Muscle of leg (tissue), 11 donors: ENCODE results near the gene EFCAB6. TPM values are rescaled to one million over a fixed set of nuclear protein-coding genes. Genes with fewer than 3 reads are reported as not detected.

Source experiments
- DNase-seq: peaks from one replicate; pipeline ENCODE4 v3.0.0; 2013
- H3K27ac ChIP-seq: one replicate; pipeline ENCODE4 v1.5.1; 2013; ENCODE audit warnings: mild to moderate bottlenecking, low read length, control low read depth
- H3K27me3 ChIP-seq: one replicate; pipeline ENCODE4 v1.6.1; 2013; ENCODE audit warnings: low read length; ENCODE audit not compliant: control insufficient read depth, insufficient read depth
- H3K36me3 ChIP-seq: one replicate; pipeline ENCODE4 v1.6.1; 2013; ENCODE audit warnings: low read length; ENCODE audit not compliant: control insufficient read depth, insufficient read depth
- H3K4me1 ChIP-seq: one replicate; pipeline ENCODE4 v1.6.1; 2013; ENCODE audit warnings: low read length; ENCODE audit not compliant: control insufficient read depth, insufficient read depth
- H3K4me3 ChIP-seq: one replicate; pipeline ENCODE4 v1.5.1; 2013; ENCODE audit warnings: low read length, control low read depth
- H3K9me3 ChIP-seq: replicated peaks from 2 replicates; pipeline ENCODE4 v1.6.1; 2013; ENCODE audit warnings: low read depth, low read length; ENCODE audit not compliant: control insufficient read depth
- WGBS: methylation state at CpG from one replicate; pipeline ENCODE4 v1.1.5; 2013; ENCODE audit warnings: missing lambda C conversion rate; ENCODE audit not compliant: insufficient coverage; 5-methylcytosine and 5-hydroxymethylcytosine counted together
- polyA plus RNA-seq, 8 donors: library from polyadenylated mRNA; unstranded; fragments of 120-200 nt; gene quantifications; one replicate each; pipeline versions ENCODE4 v1.2.1 to v1.2.3, GENCODE V29; 2013; ENCODE audit warnings: inconsistent platforms in 1 of 8, low replicate concordance in 1 of 8; ENCODE audit not compliant: insufficient read length in 8 of 8, insufficient read depth in 1 of 8
- total RNA-seq: library from RNA; stranded (reverse); fragments of 120-200 nt; gene quantifications from one replicate; pipeline ENCODE4 v1.2.4, GENCODE V29; 2013

The EFCAB6 gene
- total and polyA plus RNA-seq, 9 donors = 0.63 to 1.6 (median 1.1) TPM

DNA sequence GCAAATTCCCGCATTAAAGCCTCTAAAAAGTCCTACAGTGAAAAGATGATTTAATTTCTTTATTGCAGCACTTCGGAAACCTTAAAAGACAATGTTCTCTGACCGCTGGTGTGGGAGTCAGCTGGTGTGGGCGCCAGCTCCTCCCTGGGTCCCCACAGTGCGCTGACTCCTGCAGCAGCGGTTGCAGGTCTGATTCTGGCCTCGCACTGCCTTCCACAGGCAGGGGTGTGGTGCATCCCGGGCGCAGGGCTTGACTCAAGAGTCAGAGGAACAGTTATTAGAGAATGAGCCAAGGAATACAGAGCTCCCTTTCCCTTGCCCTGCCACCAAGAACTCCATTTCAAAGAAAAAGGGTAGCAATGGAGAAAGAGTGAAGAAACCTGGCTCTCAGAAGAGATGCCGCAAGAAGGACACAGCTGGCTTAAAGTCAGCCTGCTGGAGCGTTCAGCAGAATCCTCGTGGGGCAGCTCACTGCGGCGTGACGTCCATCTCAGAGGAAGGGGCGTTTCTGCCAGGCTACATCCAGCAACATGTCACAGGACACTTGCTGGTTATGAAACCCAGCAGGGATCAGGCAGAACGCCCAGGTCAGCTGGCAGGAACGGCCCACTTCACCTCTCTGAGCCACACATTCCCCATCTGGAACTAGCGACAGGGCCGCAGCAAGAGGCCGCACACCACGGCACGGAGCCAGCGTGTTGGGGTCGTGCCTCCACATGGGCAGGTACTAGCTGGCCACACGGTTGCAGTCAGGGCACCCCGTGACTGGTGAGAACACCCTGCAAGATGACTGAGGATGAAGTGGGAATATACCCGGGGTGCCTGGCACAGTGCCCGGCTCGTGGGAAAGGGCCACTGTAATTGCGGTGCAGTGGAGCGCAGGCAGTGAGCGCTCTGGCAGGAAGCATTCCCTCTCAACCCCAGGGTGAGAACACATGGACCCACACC lies 18.1 kb upstream of the EFCAB6 start:
- Histone ChIP-seq H3K27me3 (no peaks in the 10 kb centered on the region), H3K27ac (peak overlapping the region; percentile 91), H3K4me1 (peaks cover 83% of the 10 kb centered on the region), H3K36me3 (no peaks in the 10 kb centered on the region), H3K4me3 (no peak overlapping the region), H3K9me3 (no peaks in the 10 kb centered on the region)
- peak; percentile 53 for DNase-seq
- 42% methylated on average over 20 of the region's 33 CpGs for WGBS

DNA sequence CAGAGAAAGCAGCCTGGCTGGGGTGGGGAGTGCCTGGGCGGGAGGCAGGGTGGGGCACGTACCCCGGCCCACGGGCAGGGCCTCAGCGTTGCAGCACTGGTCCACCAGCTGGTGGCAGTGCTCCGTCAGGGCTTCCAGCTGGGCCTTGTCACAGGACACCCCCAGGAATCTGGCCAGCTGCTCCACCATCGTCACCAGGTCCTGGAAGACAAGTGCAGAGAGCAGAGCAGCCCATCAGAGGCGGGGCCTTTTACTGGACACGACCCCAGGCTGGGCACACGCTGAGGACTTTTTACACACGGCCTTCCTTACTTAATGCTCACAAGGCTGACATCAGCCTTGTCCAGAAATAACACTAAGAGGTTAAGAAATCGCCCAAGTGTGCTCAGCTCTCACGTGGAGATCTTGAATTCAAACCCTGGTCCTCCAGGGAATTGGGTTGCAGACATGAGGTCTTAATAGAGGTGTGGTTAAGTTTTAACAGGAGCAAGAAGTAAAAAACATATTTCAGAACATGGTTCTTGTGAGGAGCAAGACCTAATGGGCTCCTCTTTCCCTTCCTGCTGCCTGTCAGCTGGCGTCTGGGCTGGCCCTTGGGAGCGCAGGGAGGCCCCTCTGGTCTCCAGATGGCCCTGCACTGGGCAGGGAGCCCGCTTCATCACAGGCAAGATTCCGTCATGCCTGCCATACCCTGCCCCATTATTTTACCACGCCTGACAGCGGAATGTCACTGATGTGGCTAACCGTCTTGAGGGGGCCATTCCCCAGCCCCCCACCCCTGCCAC lies 17.1 kb upstream of the EFCAB6 start:
- Histone ChIP-seq H3K27ac (peak overlapping the region; percentile 91), H3K4me1 (peaks cover 91% of the 10 kb centered on the region), H3K4me3 (no peak overlapping the region), H3K9me3 (no peaks in the 10 kb centered on the region), H3K36me3 (no peaks in the 10 kb centered on the region), H3K27me3 (no peaks in the 10 kb centered on the region)
- DNase-seq = peak; percentile 91
- 33% methylated on average over 15 of the region's 20 CpGs for WGBS

- Histone ChIP-seq H3K27me3 (no peaks in the 10 kb centered on the region), H3K9me3 (no peaks in the 10 kb centered on the region), H3K4me1 (peaks cover 92% of the 10 kb centered on the region), H3K4me3 (no peak overlapping the region), H3K36me3 (no peaks in the 10 kb centered on the region), H3K27ac (peak overlapping the region; percentile 91)
- 66% methylated on average over 6 of the region's 6 CpGs for WGBS
- no peak for DNase-seq
These were observed 16.6 kb upstream of the EFCAB6 start for GRCh38 chr22:43828725-43828997.

DNA sequence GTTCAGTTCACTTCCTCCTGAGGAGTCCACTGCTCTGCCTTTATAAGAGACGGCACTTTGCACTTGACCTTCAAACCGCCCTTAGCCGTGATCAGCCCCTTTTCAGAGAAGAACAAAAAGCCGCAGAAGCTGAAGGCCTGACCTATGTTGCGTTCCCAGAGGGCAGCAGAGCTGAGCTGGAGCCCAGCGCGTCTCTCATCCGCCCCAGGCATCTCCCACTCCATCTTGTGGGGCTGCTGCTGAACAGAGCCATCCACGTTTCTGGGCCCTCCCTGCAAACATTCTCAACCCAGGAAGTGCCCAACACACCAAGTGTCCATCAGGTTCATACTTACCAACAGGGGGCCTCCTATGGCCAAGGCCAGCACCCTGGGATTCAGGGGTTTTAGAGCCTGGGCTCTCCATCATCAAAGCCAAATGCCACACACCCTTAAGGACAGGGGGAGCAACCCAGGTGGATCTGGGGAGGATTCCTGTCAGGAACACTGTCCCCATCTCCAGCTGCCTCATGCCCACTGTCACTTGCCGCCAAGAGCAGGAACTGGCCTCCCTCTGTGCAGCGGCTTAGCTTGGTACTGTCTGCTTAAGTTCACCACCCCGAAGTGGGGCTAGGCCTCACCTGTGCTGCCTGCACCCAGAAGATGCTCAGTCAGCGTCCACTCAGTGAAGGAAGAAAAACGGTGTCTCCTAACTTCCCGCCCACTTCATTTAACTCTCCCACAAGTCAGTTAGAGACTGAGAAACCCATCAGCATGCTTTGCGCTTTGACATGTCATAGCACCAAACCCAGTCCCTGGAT lies 16.0 kb upstream of the EFCAB6 start:
- DNase-seq = no peak
- H3K27ac ChIP-seq = peak overlapping the region; percentile 91
- no peaks in the 10 kb centered on the region for H3K27me3 ChIP-seq
- no peak overlapping the region for H3K4me3 ChIP-seq
- no peaks in the 10 kb centered on the region for H3K36me3 ChIP-seq
- H3K9me3 ChIP-seq = no peaks in the 10 kb centered on the region
- peaks cover 93% of the 10 kb centered on the region for H3K4me1 ChIP-seq
- WGBS = 78% methylated on average over 12 of the region's 16 CpGs

DNA sequence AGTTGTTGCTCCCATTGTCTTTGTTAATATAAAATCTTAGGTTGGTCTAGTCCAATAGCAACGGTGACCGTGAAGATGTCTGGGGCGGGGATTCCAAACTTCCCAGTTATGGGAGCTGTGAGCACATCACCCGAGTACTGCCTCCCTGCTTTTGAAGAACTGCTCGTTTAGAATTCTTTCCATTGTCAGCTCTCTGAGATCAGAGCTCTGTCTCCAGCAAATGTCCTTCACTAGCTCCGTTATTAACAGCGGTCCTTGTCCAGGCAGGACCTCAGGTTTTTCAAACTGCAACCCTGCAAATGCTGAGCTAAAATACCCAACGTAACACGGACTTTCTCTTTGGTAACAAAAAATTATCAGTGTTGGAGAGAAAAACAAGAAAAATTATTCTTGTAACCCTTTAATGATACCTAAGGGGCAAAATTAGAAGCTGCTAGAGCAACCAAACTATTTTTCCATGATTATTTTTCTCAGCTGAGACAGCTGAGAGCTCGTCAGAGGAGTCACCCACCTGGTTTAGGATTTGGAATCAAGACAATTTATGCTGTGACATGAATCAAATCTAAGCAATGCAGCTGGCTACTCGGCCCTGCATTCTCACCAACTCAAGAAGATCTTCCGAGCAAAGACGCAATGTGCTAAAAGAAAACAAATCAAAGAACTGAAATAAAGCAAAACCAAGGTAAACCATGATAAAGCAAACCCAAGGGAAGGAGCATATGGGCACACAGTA lies 15.1 kb upstream of the EFCAB6 start:
- no peaks in the 10 kb centered on the region for H3K36me3 ChIP-seq
- peaks cover 90% of the 10 kb centered on the region for H3K4me1 ChIP-seq
- 56% methylated on average over 8 of the region's 13 CpGs for whole genome bisulfite sequencing
- H3K27ac ChIP-seq = peak overlapping the region; percentile 71
- no peaks in the 10 kb centered on the region for H3K27me3 ChIP-seq
- DNase-seq = no peak
- H3K4me3 ChIP-seq = no peak overlapping the region
- no peaks in the 10 kb centered on the region for H3K9me3 ChIP-seq

GRCh38 chr22:43826142-43827002 lies 14.3 kb upstream of the EFCAB6 start:
- H3K27ac ChIP-seq = peak overlapping the region; percentile 71
- H3K4me3 ChIP-seq = no peak overlapping the region
- H3K36me3 ChIP-seq = no peaks in the 10 kb centered on the region
- H3K4me1 ChIP-seq = peaks cover 92% of the 10 kb centered on the region
- 40% methylated on average over 10 of the region's 16 CpGs for WGBS
- no peaks in the 10 kb centered on the region for H3K27me3 ChIP-seq
- peak; percentile 64 for DNase-seq
- no peaks in the 10 kb centered on the region for H3K9me3 ChIP-seq

DNA sequence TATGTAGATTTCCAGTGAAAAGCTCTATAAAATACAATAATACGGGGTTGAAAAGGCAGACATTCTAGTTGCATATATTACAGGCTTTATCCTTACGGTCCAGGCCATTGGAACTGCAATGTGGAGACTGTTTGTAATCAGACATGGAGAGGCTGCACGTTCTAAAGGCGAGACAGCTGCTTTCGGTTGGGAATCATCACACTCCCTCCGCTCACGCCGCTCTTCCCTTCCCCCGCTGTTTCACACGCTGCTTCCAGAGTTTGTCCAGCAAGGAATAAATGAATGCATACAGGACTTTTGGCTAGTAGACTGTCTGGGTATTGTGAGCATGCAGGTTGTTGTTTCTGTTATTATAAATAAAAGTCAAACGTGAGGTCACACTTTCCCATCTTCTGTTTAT lies 13.5 kb upstream of the EFCAB6 start:
- Histone ChIP-seq H3K4me3 (no peak overlapping the region), H3K27ac (peak overlapping the region; percentile 65), H3K9me3 (no peaks in the 10 kb centered on the region), H3K36me3 (no peaks in the 10 kb centered on the region), H3K4me1 (peaks cover 88% of the 10 kb centered on the region), H3K27me3 (no peaks in the 10 kb centered on the region)
- peak; percentile 46 for DNase-seq
- 33% methylated on average over 1 of the region's 11 CpGs for WGBS

DNA sequence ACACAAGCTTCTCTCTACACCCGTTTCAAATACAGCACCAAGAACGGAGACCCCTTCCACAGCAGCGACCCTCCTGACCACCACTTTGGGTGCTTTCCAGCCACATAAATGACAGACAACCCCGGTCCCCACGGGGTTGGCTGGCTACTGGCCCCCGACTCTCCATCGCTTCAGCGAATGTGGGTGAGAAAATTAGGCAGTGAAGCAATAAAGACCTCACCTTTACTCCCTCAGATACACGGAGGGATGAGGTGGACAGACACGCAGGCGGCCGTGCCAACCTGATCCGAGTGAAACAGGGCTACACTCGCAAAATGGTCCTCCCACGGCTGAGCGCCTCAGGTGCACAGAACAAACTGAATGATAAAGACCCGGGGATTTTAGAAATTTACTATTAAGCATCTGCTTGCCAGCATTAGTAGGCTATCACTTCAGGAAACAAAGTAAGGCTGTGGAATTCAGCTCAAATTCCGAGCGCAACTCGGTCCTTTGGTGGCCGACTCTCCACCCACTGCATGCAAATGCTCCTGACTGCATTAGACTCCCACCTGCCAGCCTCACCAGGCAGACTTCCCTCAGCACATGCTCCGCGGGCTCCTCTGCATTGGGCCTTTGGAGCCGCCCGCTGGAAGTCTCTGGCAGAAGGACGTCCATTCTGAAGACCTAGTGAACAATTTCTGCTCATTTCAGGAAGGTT lies 12.8 kb upstream of the EFCAB6 start:
- Histone ChIP-seq H3K27ac (peak overlapping the region; percentile 65), H3K4me1 (peaks cover 84% of the 10 kb centered on the region), H3K9me3 (no peaks in the 10 kb centered on the region), H3K36me3 (no peaks in the 10 kb centered on the region), H3K27me3 (no peaks in the 10 kb centered on the region), H3K4me3 (no peak overlapping the region)
- DNase-seq = no peak
- 76% methylated on average over 18 of the region's 26 CpGs for WGBS
